AG09319 (cell line): ENCODE data around the gene TMEM231.
"Not testable (repeated sequence)": the region's sequence is repeated elsewhere in the genome, so short reads cannot be mapped to it uniquely, and the experiment has no call there.

Source experiments
- DNase-seq: peaks from one replicate; pipeline ENCODE4 v3.0.0-alpha.2; 2010; ENCODE audit warnings: low read depth; ENCODE audit errors: extremely low read depth
- CTCF ChIP-seq: IDR thresholded peaks from 2 replicates; pipeline ENCODE4 v1.5.1; 2011; ENCODE audit warnings: low read depth, mild to moderate bottlenecking, inconsistent platforms, low read length, moderate library complexity

TMEM231 gene

GRCh38 chr16:75502916-75503605 is 53.0 kb downstream of the TMEM231 start:
- TF ChIP-seq CTCF, result no peak
- no peak for DNase-seq

GRCh38 chr16:75501820-75502219 is 54.2 kb downstream of the TMEM231 start:
- not testable (repeated sequence) for DNase-seq

GRCh38 chr16:75501359-75501758 is 54.7 kb downstream of the TMEM231 start:
- TF ChIP-seq CTCF, result no peak
- no peak for DNase-seq

- not testable (repeated sequence) for DNase-seq
These were observed 57.3 kb downstream of the TMEM231 start for GRCh38 chr16:75498605-75499322.

GRCh38 chr16:75497558-75497957 is 58.5 kb downstream of the TMEM231 start:
- DNase-seq, result no peak
- no peak for TF ChIP-seq CTCF

GRCh38 chr16:75495076-75495674 is 60.9 kb downstream of the TMEM231 start, which contains the start of gene CHST6:
CHST6 (minus strand) TSS chr16:75495441; CDS start chr16:75479828, 15,613 bp downstream.
- no peak for DNase-seq
- no peak for TF ChIP-seq CTCF

GRCh38 chr16:75494661-75495075 is 61.4 kb downstream of the TMEM231 start:
- DNase-seq, result no peak
- TF ChIP-seq CTCF, result no peak

GRCh38 chr16:75494184-75494583 is 61.9 kb downstream of the TMEM231 start:
- DNase-seq, result no peak
- no peak for TF ChIP-seq CTCF
